Measurements from ENCODE around the gene SZT2. TPM values are rescaled to one million over a fixed set of nuclear protein-coding genes. Genes with fewer than 3 reads are reported as not detected.

Gene SZT2
- total and polyA plus RNA-seq, 7 donors = 5.9 to 24.7 (median 17.9) TPM

DNA sequence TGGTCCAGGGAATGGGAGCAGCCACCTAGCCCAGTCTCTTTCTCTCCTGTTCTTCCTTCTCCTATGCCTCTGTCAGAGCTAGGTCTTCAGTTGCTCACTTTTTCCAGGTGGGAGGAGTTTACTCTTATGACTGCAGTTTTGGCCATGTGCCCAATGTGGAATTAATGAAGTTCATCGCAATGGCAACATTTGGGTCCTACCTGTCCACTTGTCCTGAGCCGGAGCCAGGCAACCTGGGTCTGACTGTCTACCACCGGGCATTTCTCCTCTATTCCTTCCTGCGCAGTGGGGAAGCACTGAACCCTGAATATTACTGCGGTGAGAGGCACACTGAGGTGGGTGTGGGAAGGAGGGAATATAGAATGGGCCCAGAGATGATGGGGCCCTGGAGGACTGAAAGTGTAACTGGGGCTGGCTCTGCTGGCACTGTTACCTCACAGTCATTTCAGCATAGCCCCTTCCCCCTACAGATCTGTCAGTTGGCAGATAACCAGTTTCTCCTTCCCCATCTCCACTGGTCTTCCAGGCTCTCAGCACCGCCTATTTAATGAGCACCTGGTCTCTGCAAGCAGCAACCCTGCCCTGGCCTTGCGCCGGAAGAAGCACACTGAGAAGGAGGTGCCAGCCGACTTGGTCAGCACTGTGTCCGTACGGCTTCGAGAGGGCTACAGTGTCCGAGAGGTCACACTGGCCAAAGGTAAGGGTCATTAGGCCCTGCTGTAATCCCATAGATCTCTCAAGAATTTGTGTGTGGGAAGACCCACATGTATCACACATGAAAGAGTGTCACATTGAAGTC lies 30.1 kb downstream of the SZT2 start:
- intact Hi-C loops (cut with DNase I) = loop anchor here in 1 of 2 donors (5.0 kb wide), 1 partner anchor 193 kb away; no protein-coding TSS in a partner anchor
- Histone ChIP-seq H3K36me3 (ENCODE audit: insufficient read depth in 1 of 2, low read depth in 1 of 2) (peaks cover 6 to 93% of the 10 kb centered on the region in 2 donors), H3K27ac (no peak overlapping the region), H3K4me1 (no peaks in the 10 kb centered on the region), H3K4me3 (no peak overlapping the region), H3K9me3 (no peaks in the 10 kb centered on the region), H3K27me3 (ENCODE audit: insufficient read depth in 3 of 3, low read length in 2 of 3) (no peaks in the 10 kb centered on the region)
- DNase-seq (no peak), ATAC-seq (no peak)
- 93 to 97% (median 93%) methylated on average over 13 of the region's 13 CpGs for WGBS, 3 donors
- TF ChIP-seq, protein P1, sequence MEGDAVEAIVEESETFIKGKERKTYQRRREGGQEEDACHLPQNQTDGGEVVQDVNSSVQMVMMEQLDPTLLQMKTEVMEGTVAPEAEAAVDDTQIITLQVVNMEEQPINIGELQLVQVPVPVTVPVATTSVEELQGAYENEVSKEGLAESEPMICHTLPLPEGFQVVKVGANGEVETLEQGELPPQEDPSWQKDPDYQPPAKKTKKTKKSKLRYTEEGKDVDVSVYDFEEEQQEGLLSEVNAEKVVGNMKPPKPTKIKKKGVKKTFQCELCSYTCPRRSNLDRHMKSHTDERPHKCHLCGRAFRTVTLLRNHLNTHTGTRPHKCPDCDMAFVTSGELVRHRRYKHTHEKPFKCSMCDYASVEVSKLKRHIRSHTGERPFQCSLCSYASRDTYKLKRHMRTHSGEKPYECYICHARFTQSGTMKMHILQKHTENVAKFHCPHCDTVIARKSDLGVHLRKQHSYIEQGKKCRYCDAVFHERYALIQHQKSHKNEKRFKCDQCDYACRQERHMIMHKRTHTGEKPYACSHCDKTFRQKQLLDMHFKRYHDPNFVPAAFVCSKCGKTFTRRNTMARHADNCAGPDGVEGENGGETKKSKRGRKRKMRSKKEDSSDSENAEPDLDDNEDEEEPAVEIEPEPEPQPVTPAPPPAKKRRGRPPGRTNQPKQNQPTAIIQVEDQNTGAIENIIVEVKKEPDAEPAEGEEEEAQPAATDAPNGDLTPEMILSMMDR (IDR thresholded peaks at IDR 0.05) = no peak

DNA sequence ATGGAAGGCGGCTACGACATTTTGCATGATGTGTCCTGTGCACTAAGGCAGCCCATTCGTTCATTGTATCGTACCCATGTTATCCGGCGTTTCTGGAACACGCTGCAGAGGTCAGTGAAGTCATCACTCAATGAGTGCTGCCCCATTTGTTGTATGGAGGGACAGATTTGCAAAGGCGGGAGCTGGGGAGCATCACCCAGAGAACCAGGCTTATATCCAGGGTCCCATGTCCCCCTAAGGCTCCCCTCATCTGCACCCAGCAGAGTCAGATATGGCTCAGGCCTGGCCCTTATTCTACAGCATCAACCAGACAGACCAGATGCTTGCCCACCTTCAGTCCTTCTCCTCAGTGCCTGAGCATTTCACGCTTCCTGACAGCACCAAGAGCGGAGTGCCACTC lies 31.2 kb downstream of the SZT2 start:
- H3K36me3 ChIP-seq (ENCODE audit: insufficient read depth in 1 of 2, low read depth in 1 of 2) = peaks cover 6 to 93% of the 10 kb centered on the region in 2 donors
- TF ChIP-seq, protein P1 (IDR thresholded peaks at IDR 0.05) = no peak
- H3K27ac ChIP-seq = no peak overlapping the region
- intact Hi-C loops (cut with DNase I) = no loop called here
- DNase-seq = no peak
- WGBS, 3 donors = 95 to 97% (median 95%) methylated on average over 10 of the region's 10 CpGs
- no peak for ATAC-seq
- no peak overlapping the region for H3K4me3 ChIP-seq
- H3K4me1 ChIP-seq = no peaks in the 10 kb centered on the region
- H3K9me3 ChIP-seq = no peaks in the 10 kb centered on the region
- no peaks in the 10 kb centered on the region for H3K27me3 ChIP-seq (ENCODE audit: insufficient read depth in 3 of 3, low read length in 2 of 3)

DNA sequence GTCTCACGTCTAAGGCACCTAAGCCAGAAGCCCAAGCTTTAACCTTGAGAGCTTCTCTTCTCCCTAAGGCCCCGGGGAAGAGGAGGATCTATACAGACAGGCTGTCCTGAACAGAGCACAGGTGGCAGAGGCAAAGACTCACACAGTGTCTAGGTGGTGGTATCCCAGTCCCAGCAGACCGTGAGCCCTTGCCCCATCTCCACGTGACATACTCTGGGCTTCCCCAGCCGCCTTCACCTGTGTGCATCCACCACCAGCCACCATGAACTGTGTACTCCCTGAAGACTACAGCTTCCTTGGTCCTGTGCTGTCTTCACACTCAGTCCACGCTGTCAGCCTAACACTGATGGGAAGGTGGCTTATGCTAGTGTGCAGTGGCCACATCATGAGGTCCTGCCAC lies 31.7 kb downstream of the SZT2 start:
- Histone ChIP-seq H3K27ac (no peak overlapping the region), H3K36me3 (ENCODE audit: insufficient read depth in 1 of 2, low read depth in 1 of 2) (peaks cover 6 to 93% of the 10 kb centered on the region in 2 donors), H3K4me3 (no peak overlapping the region), H3K4me1 (no peaks in the 10 kb centered on the region), H3K27me3 (ENCODE audit: insufficient read depth in 3 of 3, low read length in 2 of 3) (no peaks in the 10 kb centered on the region), H3K9me3 (no peaks in the 10 kb centered on the region)
- intact Hi-C loops (cut with DNase I) = no loop called here
- 94 to 97% (median 96%) methylated on average over 6 of the region's 6 CpGs for WGBS, 3 donors
- TF ChIP-seq, protein P1 (IDR thresholded peaks at IDR 0.05) = no peak
- ATAC-seq (no peak), DNase-seq (no peak)

DNA sequence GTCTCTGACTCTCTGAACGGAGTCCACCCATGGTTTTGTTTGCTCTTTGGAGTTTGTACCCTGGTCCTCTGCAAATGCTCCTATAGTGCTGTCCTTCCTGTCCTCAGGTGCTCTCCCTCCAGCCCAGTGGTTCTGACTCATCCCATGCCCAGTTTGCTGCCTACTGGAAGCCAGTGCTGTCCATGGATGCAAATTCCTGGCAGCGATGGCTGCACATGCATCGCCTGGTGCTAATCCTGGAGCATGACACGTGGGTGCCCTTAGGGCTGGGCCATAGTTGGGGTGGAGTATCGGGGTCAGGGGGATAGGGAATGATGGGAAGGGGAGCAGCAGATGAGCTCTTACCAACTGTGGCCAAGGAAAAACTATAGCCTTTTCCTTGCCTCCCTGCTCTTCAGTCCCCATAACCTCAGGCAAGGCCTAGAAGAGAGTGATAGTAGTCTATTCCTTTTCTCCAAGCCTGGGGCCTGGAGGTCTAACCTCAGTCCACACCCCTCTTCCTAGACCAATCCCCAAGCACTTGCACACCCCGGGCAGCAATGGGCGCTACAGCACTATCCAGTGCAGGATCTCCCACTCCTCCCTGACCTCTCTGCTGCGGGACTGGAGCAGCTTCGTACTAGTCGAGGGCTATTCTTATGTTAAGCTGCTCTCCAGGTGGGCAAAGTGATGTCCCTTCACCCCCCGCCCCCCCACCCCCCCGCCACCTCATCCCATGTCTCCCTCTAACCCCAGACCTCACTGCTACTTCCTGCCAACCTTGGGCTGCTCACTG lies 32.5 kb downstream of the SZT2 start:
- Histone ChIP-seq H3K27me3 (ENCODE audit: insufficient read depth in 3 of 3, low read length in 2 of 3) (no peaks in the 10 kb centered on the region), H3K36me3 (ENCODE audit: insufficient read depth in 1 of 2, low read depth in 1 of 2) (peaks cover 8 to 93% of the 10 kb centered on the region in 2 donors), H3K9me3 (no peaks in the 10 kb centered on the region), H3K4me1 (no peaks in the 10 kb centered on the region), H3K27ac (no peak overlapping the region), H3K4me3 (no peak overlapping the region)
- ATAC-seq (peak in 1 of 4 donors; percentile 29), DNase-seq (no peak)
- TF ChIP-seq, protein P1 (IDR thresholded peaks at IDR 0.05) = no peak
- intact Hi-C loops (cut with DNase I) = no loop called here
- 83 to 87% (median 86%) methylated on average over 12 of the region's 12 CpGs for WGBS, 3 donors
